ENCODE results near the gene SFPQ.
"Not testable (repeated sequence)": the region's sequence is repeated elsewhere in the genome, so short reads cannot be mapped to it uniquely, and the experiment has no call there.

Gene SFPQ

DNA sequence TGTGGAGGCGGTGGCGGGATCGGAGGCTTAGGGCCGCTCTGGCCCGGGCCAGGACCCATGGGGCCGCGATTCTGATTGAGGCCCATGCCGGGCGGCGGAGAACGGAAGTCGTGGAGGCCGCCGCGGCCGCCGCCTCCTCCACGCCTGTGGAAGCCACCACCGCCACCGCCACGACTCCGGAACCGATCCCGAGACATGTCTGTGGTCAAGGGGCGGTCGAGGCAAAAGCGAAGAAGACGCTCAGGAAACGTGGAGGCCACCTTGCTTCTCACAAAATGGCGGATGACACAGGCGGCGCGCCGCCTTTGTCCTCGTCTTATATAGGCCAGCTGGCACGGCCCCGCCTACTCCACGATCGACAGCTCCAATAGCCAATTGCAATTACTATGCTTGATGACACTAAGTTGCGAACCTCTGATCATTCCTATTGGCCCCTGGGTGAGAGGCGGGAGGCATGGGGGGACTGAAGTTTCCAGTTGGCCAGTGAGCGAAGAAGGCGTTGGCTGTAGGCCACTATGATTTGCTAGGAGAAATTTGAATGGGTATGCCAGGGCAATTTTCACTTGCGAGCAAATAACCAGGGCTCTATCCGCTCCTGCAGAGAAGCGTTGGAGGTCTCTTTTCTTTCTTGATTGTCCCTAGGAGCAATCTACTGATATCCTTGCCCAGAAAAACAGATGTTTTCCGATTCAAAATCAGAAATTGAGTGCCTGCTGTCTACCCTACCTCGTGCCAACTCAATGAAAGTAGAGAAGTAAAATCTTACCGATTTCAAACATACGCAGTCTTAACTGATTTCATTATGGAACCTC lies at the start of gene SFPQ:
TSS of gene SFPQ (minus strand) at position 293 of the 812 bp plus-strand sequence. CDS start at position 197, 96 bp downstream.
- peak; percentile 99 for DNase-seq

DNA sequence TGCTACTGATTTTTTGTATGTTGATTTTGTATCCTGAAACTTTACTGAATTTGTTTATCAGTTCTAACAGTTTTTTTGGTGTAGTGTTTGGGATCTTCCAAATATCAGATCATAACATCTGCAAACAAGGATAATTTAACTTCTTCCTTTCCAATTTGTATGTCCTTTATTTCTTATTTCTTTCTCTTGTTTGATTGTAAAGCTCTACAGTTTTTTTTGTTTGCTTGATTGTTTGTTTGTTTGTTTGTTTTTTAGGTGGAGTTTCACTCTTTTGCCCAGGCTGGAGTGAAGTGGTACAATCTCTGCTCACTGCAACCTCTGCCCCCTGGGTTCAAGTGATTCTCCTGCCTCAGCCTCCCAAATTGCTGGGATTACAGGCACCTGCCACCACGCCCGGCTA lies 43.8 kb upstream of the SFPQ start:
- DNase-seq, result not testable (repeated sequence)

GRCh38 chr1:35231287-35231686 lies 38.3 kb upstream of the SFPQ start:
- no peak for DNase-seq

- DNase-seq, result no peak
These were observed 36.8 kb upstream of the SFPQ start for GRCh38 chr1:35229587-35230360.

DNA sequence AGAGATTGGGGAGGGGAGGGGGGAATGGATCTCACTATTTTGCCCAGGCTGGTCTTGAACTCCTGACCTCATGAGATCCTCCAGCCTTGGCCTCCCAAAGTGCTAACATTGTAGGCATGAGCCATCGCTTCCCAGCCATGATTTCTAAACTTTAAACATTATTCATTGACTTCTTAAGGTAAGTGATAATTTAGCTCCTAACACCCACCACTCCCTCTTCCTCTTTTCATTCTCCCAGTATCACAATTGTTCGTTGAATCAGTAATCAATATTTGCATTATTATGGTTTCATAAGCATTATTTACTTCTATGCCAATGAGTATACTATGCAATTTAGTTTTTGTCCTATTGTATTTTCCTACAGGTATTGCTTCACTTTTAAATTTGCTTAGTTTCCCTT lies 33.6 kb upstream of the SFPQ start:
- no peak for DNase-seq

DNA sequence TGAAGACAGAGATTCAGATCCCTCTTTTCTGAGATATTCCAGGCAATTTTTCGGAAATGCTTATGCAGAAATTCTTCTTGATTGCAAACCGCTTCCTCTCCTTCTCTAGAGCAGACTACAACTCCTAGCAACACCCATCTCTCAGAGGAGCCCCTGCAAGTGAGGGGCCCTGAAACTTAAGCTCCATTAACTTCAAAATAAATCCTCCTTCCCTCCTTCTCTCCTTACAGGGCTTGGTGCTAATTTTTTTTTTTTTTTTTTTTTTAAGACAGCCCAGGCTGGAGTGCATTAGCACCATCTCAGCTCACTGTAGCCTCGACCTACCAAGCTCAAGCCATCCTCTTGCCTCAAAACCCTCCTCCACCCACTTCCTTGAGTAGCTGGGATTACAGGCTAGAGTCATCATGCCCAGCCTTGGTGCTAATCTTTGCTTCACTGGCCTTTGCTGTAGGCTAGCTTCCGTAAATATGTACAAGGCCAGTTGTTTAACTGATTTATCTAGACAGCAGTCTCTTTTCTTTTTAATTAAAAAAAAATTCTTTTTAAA lies 30.2 kb upstream of the SFPQ start:
- no peak for DNase-seq

DNA sequence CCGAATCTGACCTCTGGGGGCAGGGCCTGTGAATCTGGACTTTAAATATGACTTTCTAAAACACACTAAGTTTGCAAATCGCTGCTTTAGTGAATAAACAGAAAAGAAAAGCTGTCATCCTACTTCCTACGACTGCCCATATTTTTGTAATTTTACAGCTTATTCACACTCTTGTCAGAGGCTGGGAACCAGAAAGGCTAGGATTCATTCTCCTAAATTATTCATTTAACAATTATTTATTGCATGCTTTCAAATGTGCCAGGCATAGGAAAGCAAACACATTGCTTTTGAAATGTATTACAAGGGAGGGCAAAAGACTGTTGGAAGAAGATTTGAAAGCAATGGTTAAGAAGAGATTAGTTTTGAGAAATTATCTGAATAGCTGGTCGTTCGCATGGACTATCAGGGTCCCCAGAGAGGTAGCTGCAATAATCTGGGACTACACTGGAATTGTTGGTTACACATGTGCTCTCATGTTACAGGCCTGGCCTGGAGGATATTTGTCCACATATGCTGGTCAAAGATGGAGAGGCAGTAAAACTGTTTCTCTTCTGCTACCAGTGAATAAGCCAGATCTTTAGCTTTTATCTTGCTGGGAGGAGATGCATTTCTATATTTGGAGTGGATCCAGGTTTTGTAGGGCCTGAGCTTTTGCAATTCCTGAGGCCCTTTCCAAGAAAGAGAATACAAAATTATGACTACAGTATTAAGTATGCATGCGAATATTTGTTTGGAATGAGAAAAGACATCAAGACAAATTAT lies 29.6 kb upstream of the SFPQ start:
- DNase-seq, result no peak

DNA sequence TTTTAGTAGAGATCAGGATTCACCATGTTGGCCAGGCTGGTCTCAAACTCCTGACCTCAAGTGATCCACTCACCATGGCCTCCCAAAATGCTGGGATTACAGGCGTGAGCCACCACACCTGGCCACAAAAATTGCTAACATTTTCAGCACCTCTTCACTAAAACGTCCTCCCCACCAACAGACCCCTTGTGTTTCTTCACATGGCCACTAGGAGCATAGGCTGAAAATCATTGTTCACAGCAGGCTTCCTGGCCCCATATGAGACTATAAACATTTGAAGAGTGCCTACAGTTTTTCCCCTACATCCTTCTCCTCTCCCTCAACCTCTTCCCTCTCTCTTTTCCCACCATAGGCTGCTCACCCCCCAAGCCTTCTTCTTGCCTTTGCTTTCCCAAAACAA lies 28.0 kb upstream of the SFPQ start:
- DNase-seq, result peak in 1 of 2 experiments; percentile 45

DNA sequence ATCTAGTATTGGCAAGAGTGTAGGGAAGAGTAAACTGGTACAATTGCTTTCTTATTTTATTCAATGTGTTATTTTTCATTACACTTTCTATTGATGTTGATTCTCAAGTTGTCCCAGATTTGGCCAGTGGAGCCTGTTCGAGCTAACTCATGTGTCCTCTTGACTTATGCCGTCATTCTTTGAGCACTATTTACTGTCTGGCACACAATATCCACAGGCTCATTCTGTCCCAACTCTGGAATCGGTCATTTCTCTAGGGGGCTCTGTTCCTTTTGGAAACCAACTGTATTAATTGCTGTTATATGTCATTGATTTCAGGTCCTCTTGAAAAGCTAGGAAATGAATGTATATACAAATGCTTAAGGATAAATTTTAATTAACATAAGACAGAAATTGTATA lies 22.4 kb upstream of the SFPQ start:
- DNase-seq, result no peak

DNA sequence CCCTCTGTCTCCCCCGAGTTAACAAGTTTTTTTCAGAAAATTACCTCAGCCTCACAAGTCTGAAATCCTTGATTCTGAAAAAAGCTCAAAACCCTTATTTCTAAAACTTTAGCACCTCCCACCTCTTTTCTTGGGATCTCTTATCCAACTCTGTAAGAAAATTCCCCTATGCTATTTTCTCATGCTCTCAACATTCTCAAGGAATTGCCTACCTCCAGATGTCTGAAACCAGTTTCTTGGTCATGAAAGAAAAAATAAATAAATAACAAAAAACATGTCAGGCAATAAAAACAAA lies 18.1 kb upstream of the SFPQ start:
- no peak for DNase-seq

DNA sequence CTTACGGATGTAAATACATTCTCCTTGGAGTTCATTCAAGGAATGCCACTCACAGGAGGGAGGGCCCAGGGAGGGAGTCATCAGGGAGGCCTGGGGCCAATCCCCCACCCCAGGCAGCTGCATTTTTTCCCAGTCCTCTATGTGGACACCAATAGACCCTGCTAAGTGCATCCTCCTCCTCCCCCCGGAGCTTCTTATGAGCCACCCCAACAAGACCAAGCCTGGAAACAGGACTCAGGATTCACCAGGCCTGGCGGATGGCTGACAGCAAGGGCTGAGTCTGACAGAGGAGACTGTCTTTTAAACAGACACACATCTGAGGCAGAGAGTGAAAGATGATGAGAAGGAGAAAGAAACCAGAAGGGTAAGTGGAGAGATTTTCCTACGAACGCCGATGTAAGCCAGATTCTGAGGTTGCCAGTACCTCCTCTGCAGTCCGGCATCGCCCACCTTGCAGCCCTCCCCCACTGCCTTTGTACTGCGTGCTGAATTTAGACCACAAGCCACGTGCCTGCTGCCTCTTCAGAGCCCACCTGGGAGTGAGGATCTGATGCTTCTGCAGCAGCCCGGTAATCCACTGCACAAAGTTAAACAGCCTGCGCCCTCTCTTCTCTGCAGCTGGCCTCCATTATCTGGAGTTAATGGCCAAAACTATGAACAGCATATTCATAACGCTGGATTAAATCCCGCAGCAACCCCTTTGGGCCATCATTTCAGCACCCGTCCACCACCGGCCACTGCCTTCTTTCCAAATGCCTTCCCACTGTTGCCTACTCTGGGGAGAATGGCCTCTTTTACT lies 17.6 kb upstream of the SFPQ start:
- DNase-seq, result no peak

- DNase-seq, result no peak
These were observed 10.3 kb upstream of the SFPQ start for GRCh38 chr1:35203295-35203694.

DNA sequence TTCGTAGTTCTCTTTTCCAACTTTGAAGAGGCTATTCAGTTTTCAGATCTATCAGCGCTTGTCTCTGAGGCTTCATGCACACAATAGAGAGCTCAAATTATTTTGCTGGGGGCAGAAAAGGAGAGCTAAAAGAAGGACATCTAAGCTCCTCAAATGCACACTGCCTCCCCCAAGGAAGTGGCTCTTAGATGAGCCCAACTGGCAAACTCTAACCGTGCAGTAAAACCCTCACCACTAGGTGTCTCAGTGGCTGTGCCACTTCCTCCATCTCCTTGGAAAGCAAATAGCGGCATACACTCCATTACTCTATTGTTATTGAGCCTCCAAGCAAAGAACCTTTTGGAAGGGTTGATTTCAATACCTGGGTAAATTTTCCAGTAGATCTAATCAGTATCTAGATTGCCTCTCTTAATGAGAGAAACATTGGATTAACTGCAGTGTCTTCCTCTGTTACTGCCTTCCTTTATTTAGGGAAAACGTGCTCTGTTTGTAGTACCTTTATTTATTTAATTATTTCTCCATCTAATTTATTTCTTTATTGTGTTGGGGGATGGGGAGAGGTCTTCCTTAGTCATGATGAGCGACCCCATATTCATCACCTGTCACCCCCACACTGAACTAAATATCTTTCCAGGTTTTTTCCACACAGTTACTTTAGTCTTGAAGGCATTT lies 9.2 kb upstream of the SFPQ start:
- DNase-seq, result peak; percentile 91 to 95

DNA sequence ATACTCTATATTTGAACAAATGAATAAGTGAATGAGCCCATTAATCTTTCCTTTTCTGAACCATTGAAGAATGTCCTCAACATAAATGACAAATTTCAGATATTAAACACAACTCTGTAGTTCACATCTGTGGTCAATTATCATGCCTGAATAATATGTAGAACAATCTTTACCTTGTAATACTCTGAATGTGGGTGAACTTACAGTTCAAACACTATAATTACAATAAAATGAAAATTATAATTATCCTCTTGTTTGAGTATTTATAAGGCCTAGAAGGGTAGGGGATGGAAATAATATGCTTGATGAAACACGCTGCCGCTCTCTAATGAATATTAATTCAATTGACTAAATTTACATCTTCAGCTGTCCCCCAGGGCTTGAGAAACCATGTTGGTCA lies 8.7 kb upstream of the SFPQ start:
- peak in 1 of 2 experiments; percentile 59 for DNase-seq

GRCh38 chr1:35192056-35192852 lies 691 bp downstream of the SFPQ start:
- peak; percentile 28 to 94 for DNase-seq

DNA sequence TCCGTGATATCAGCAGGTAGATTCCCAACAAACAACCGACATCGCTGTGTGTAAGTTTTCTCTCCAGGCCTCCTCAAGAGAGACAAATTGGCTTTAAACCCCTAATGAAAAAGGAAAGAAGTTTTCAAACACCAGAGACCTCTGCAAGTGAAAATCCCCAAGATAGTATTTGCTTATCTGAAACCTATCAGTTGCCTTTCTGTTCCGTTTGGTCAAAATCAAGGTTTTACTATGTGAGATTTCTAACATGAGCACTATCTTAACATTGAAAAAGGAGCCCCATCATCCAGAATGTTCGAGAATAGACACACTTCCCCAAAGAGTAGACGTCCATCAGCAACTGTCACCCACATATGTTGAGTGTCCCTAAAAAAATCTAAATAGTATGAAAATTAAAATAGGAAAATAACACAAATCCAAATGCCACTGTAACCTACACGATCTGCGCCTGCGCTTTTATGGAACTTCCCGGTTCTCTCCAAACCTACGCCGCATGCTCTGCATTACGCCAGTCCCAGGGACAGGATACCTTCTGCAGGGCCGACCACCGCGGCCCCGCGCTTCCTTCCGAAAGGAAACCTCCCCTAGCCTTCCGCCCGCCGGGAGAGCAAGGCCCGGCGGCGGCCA lies 1.4 kb downstream of the SFPQ start:
- DNase-seq, result no peak

- peak in 1 of 2 experiments; percentile 22 for DNase-seq
These were observed 2.2 kb downstream of the SFPQ start for GRCh38 chr1:35190784-35191183.

- DNase-seq, result no peak
These were observed 4.2 kb downstream of the SFPQ start for GRCh38 chr1:35188578-35189392.

- DNase-seq, result no peak
These were observed 5.1 kb downstream of the SFPQ start for GRCh38 chr1:35187816-35188342.
